GM23338 (cell line): ENCODE data around the gene LLPH. TPM values are rescaled to one million over a fixed set of nuclear protein-coding genes. Genes with fewer than 3 reads are reported as not detected.

ENCODE experiments used
- ATAC-seq: fragments of 200-7000 bp; cut with Tn5 transposase; 3 replicates; pipeline ENCODE4 v1.9.1; 2020
- DNase-seq: peaks from one replicate; pipeline ENCODE4 v3.0.0-alpha.2; 2015; ENCODE audit warnings: low spot score
- H2AFZ ChIP-seq: fragments of 200-600 bp; sonication (generic); 2 replicates; pipeline ENCODE4 v1.8.0; 2016; ENCODE audit warnings: antibody characterized with exemption, mild to moderate bottlenecking, moderate library complexity
- H3F3A ChIP-seq: fragments of 200-600 bp; sonication (generic); replicated peaks from 2 replicates; pipeline ENCODE4 v1.8.0; 2017; ENCODE audit warnings: antibody characterized with exemption, mixed run types, low read depth
- H3K27ac ChIP-seq: fragments of 200-600 bp; sonication (generic); 2 replicates; pipeline ENCODE4 v1.6.1; 2016; ENCODE audit warnings: low read depth
- H3K27me3 ChIP-seq: fragments of 200-600 bp; sonication (generic); 2 replicates; pipeline ENCODE4 v1.8.0; 2016; ENCODE audit warnings: mild to moderate bottlenecking, mixed run types, moderate library complexity; ENCODE audit not compliant: insufficient read depth
- H3K36me3 ChIP-seq: fragments of 200-600 bp; sonication (generic); 2 replicates; pipeline ENCODE4 v1.8.0; 2016; ENCODE audit warnings: mild to moderate bottlenecking; ENCODE audit not compliant: insufficient read depth
- H3K4me1 ChIP-seq: fragments of 200-600 bp; sonication (generic); 2 replicates; pipeline ENCODE4 v1.8.0; 2016; ENCODE audit warnings: mild to moderate bottlenecking, moderate library complexity; ENCODE audit not compliant: insufficient read depth
- H3K4me2 ChIP-seq: fragments of 200-600 bp; sonication (generic); 2 replicates; pipeline ENCODE4 v1.7.1; 2017; ENCODE audit warnings: mixed run types
- H3K4me3 ChIP-seq: fragments of 200-600 bp; sonication (generic); 2 replicates; pipeline ENCODE4 v1.6.1; 2016; ENCODE audit warnings: mixed run types
- H3K79me2 ChIP-seq: fragments of 200-600 bp; sonication (generic); replicated peaks from 2 replicates; pipeline ENCODE4 v1.8.0; 2017; ENCODE audit warnings: mild to moderate bottlenecking; ENCODE audit not compliant: insufficient read depth
- H3K9me2 ChIP-seq: fragments of 200-600 bp; sonication (generic); 2 replicates; pipeline ENCODE4 v1.8.0; 2017; ENCODE audit not compliant: insufficient read depth
- H4K20me1 ChIP-seq: fragments of 200-600 bp; sonication (generic); replicated peaks from 2 replicates; pipeline ENCODE4 v1.8.0; 2017; ENCODE audit warnings: mild to moderate bottlenecking; ENCODE audit not compliant: insufficient read depth
- H3K27ac Mint-ChIP-seq: 2 replicates; pipeline ENCODE4 v1.8.0; 2020; ENCODE audit warnings: inconsistent platforms, mild to moderate bottlenecking, moderate library complexity, mixed read lengths
- H3K27me3 Mint-ChIP-seq: 3 replicates; pipeline ENCODE4 v1.8.0; 2022; ENCODE audit warnings: low read depth, mild to moderate bottlenecking, moderate library complexity, mixed read lengths, inconsistent platforms; ENCODE audit not compliant: insufficient read depth, poor library complexity
- H3K36me3 Mint-ChIP-seq: 3 replicates; pipeline ENCODE4 v1.8.0; 2021; ENCODE audit warnings: low read depth, mild to moderate bottlenecking, inconsistent platforms, moderate library complexity, mixed read lengths
- H3K4me1 Mint-ChIP-seq: 3 replicates; pipeline ENCODE4 v1.8.0; 2020; ENCODE audit warnings: mild to moderate bottlenecking, inconsistent platforms, mixed read lengths
- H3K4me3 Mint-ChIP-seq: 3 replicates; pipeline ENCODE4 v1.8.0; 2021; ENCODE audit warnings: moderate library complexity, mild to moderate bottlenecking, inconsistent platforms, mixed read lengths
- H3K9me3 Mint-ChIP-seq: 3 replicates; pipeline ENCODE4 v1.8.0; 2020; ENCODE audit warnings: moderate library complexity, mild to moderate bottlenecking, inconsistent platforms, mixed read lengths
- CTCF ChIP-seq, 2 experiments: fragments of 200-600 bp in 1 of 2; sonication (generic) in 1 of 2; conservative IDR thresholded peaks; 2 replicates each; pipeline versions ENCODE4 v1.5.1 to v1.6.1; 2016 to 2017; ENCODE audit warnings: antibody characterized with exemption in 2 of 2, low read depth in 2 of 2, mild to moderate bottlenecking in 2 of 2, moderate library complexity in 1 of 2
- EZH2 ChIP-seq: fragments of 200-600 bp; sonication (generic); IDR thresholded peaks from one replicate; pipeline ENCODE4 v1.8.0; 2017; ENCODE audit warnings: antibody characterized with exemption, mild to moderate bottlenecking, low read depth; ENCODE audit not compliant: unreplicated experiment
- EZH2phosphoT487 ChIP-seq: fragments of 200-600 bp; sonication (generic); IDR thresholded peaks from one replicate; pipeline ENCODE4 v1.8.1; 2018; ENCODE audit warnings: antibody characterized with exemption; ENCODE audit not compliant: unreplicated experiment
- JUNB ChIP-seq: IDR thresholded peaks from one replicate; pipeline ENCODE4 v1.6.1; 2016; ENCODE audit warnings: antibody characterized with exemption; ENCODE audit not compliant: unreplicated experiment
- POLR2AphosphoS5 ChIP-seq: IDR thresholded peaks from 2 replicates; pipeline ENCODE4 v1.6.1; 2016; ENCODE audit warnings: antibody characterized with exemption, low read depth
- ZNF331 ChIP-seq: fragments of 250-450 bp; sonication (Bioruptor Pico); IDR thresholded peaks from 2 replicates; pipeline ENCODE4 v1.5.0; 2020; ENCODE audit warnings: low read depth, mild to moderate bottlenecking, moderate library complexity
- ZNF462 ChIP-seq: fragments of 250-450 bp; sonication (Bioruptor Pico); IDR thresholded peaks from 2 replicates; pipeline ENCODE4 v1.5.0; 2020; ENCODE audit warnings: mild to moderate bottlenecking, moderate library complexity
- polyA plus RNA-seq: library from polyadenylated mRNA; unstranded; fragments of >200 nt; fragmentation: Nextera tagmentation; extraction: Ambion mirVana; gene quantifications from 2 replicates; pipeline ENCODE4 v1.2.1, GENCODE V29; 2016
- total RNA-seq: library from RNA; depleted of rRNA; stranded (reverse); fragments of >200 nt; shearing (Covaris generic); gene quantifications from 2 replicates; pipeline ENCODE4 v1.2.3, GENCODE V29; 2014
- TF ChIP-seq, protein P1 (sequence below): IDR thresholded peaks from 2 replicates; pipeline ENCODE4 v1.6.1; 2016; ENCODE audit warnings: antibody characterized with exemption

The LLPH gene
- total and polyA plus RNA-seq, 2 experiments from 2014 or later: 10.7 to 56.6 TPM

DNA sequence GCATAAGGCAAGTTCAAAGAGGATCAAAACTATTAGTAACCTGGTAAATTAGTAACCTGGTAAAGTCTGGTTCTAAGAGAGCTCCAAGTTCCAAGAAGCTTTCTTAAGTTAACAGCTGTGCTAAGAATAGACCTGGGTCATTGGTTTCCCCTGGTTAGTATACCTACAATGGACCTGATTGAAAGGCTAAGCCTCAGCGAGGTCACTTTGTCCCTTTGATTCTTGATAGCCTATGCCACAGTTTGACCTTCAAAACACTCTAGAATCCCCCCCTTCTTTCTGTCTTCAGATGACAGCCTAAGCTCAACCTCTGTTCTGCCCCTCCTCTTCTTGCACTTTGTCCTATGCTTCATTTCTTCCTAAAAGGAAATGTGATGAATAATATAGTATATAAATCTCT lies 53.0 kb downstream of the LLPH start (continued):
- TF ChIP-seq ZNF462 (CRISPR knock-in tag): no peak
- TF ChIP-seq, protein P1, sequence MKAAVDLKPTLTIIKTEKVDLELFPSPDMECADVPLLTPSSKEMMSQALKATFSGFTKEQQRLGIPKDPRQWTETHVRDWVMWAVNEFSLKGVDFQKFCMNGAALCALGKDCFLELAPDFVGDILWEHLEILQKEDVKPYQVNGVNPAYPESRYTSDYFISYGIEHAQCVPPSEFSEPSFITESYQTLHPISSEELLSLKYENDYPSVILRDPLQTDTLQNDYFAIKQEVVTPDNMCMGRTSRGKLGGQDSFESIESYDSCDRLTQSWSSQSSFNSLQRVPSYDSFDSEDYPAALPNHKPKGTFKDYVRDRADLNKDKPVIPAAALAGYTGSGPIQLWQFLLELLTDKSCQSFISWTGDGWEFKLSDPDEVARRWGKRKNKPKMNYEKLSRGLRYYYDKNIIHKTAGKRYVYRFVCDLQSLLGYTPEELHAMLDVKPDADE: no peak

- Histone ChIP-seq H3K4me2 (no peak overlapping the region), H3K79me2 (no peaks in the 10 kb centered on the region), H3K27ac (no peak overlapping the region), H3K27me3 (no peaks in the 10 kb centered on the region), H3K4me1 (no peaks in the 10 kb centered on the region; the same call in 1 of the 2 replicates), H2AFZ (no peak overlapping the region), H3K36me3 (no peaks in the 10 kb centered on the region), H3F3A (no peaks in the 10 kb centered on the region), H4K20me1 (no peaks in the 10 kb centered on the region), H3K4me3 (no peak overlapping the region), H3K9me2 (peaks cover 5% of the 10 kb centered on the region; the same call in 1 of the 2 replicates)
- no peaks in the 10 kb centered on the region for H3K36me3 Mint-ChIP-seq
- no peak overlapping the region for H3K4me3 Mint-ChIP-seq
- ATAC-seq: no peak
- H3K9me3 Mint-ChIP-seq: no peaks in the 10 kb centered on the region
- no peak for DNase-seq
- no peak for TF ChIP-seq POLR2AphosphoS5
- no peak for TF ChIP-seq ZNF331 (CRISPR knock-in tag)
- TF ChIP-seq EZH2phosphoT487: no peak
- no peak for TF ChIP-seq CTCF (conservative IDR thresholded peaks at IDR 0.05; ENCODE audit: low read depth in 2 of 2)
- TF ChIP-seq JUNB: no peak
- TF ChIP-seq, protein P1: no peak
- TF ChIP-seq EZH2: no peak
- H3K27ac Mint-ChIP-seq: no peak overlapping the region
- H3K27me3 Mint-ChIP-seq: no peaks in the 10 kb centered on the region
- no peaks in the 10 kb centered on the region for H3K4me1 Mint-ChIP-seq
Measured at GRCh38 chr12:66074561-66074960, 56.0 kb downstream of the LLPH start.
